Measurements from ENCODE around the gene DACH2.
"Not testable (repeated sequence)": the region's sequence is repeated elsewhere in the genome, so short reads cannot be mapped to it uniquely, and the experiment has no call there.

Gene DACH2

DNA sequence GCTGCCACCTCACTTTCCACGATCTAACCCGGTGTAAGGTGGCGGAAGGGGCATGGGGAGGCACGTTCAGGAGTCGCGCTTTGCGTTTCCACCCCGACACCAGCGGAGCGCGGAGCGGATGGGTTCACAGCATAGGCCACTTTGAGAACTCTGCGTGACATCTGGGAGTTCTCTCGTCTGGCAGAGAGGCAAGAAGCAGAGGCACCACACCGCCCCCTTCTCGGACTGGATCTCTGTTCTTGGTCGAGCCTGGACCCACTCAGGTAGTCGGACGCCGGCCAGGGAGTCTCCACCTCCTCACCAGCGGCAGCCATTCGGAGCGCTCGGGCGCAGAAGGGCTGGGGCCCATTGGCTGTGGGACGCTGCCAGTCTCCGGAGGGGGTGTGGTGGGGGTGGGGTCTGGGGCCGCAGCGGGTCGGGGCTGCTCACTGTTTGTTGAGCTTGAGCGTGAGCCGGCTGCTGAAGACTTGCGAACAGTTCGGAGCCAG, at the start of gene DACH2:
DACH2 (plus strand) TSS at position 428 of the 488 bp plus-strand sequence.
- peak in 1 of 2 donors; percentile 1 for DNase-seq (ENCODE audit: low read depth in 2 of 2)

DNA sequence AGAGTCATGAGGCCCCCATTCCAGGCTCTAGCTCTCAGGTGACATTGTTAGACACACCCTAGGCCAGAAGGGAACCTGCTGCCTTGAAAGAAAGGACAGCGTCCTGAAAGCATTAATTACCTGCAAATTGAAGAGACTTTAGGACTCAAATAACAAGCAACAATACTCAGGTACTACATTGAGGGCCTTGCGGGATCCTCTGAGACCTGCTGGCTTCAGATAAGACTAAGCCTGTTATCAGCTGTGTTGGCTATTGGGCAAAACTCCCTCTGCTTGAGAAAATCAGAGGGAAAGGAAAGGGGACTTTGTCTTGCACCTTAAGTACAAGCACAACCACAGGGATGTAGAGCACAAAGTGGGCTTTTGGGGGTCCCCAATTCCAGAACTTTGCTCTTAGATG, 45.9 kb upstream of the DACH2 start:
- no peak for DNase-seq (ENCODE audit: low read depth in 2 of 2)

DNA sequence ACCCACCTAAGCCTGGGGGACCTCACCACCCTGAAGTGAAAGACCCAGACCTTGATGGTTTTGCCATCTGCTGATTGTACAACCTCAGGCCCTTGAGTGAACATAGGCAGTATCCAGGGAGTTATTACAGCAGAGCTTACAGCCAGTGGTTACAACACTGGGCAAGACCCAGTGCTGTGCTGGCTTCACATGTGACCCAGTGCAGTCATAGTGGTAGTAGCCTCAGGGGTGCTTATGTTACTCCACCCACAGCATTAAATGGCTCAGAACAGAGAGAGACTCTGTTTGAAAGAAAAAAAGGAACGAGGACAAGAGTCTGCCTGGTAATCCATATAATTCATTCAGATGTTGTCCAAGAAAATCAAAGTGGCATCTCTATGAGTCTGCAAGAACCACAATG, 45.2 kb upstream of the DACH2 start:
- DNase-seq (ENCODE audit: low read depth in 2 of 2) = no peak

DNA sequence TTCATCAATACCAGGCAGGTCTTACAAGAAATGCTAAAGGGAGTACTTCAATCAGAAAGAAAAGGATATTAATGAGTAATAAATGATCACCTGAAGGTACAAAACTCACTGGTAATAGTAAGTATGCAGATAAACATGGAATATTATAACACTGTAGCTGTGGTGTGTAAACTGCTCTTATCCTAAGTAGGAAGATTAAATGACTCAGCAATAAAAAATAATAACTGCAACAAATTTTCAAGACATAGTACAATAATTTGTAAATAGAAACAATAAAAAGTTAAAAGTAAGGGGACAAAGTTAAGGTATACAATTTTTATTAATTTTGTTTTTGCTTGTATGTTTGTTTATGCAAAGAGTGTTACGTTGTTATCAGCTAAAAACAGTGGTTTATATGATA, 43.7 kb upstream of the DACH2 start:
- DNase-seq (ENCODE audit: low read depth in 2 of 2) = no peak

DNA sequence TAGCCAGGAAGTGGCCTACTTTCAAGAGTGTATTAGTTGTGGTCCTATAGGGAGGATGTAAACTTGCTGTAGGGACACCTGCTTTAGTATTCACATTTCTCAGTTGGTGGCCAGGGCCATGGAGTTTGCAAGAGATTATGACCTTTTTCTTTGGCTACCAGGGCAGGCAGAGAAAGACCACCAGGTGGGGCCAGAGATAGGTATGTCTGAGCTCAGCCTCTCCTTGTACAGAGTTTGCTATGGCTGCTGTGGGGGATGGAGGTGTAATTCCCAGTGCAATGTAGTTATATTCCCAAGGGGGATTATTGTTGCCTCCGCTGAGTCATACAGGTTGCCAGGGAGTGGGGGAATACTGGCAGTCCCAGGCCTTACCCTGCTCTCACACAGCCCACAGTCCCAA, 26.3 kb upstream of the DACH2 start:
- DNase-seq (ENCODE audit: low read depth in 2 of 2) = no peak

DNA sequence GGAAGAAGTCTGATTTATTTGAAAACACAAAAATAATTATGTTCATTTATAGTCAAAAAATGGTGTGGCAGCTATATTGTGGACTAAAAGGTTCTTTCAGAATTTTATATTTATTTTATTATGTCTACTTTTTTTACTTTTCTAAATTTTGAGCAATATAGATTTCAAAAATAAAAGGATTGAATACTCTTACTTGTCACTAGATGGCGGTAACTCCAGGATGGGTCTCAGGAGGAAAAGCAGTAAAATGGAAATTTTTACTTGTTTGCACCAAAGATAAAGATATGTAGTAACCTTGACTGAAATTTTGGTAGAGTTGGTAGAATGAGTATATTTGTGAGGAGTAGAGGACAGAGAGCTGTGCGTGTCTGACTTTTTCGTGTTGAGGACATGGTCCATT, 14.5 kb upstream of the DACH2 start:
- DNase-seq (ENCODE audit: low read depth in 2 of 2) = no peak

DNA sequence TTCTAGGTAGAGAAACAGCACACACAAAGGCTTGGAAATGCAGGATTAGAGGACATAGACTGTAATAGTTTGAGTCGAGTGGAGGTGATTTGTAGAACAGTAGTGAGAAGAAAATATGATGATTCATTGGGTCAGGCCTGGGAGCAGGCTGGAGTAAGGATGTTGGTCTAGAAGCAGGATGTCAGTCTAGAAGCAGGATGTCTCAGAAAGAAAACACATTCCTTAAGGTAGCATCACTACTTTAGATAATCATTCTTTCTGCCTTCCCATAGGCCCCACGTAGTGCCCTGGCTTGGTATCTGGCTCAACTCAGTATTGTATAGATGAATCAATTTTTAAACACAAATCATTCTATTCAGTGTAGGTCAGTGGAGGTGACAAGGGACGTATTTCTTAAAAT, 11.2 kb upstream of the DACH2 start:
- no peak for DNase-seq (ENCODE audit: low read depth in 2 of 2)

DNA sequence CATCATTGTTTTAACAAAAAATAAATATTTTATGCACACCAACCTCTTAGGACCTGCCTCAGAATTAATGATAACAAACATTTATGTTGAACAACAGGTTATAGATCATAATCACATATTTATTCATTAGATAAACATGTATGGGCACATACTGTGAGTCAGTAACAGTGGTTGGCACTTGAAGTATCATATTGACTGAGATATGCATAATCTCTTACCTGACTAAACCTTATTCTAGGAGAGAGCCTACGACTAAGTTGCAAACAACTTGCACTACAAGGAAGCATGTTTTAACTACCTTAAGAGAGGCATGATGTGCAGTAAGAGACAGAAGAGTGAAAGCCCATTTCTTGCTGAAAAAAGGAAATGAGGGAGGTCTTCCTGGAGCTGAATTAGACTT, 6.5 kb upstream of the DACH2 start:
- DNase-seq (ENCODE audit: low read depth in 2 of 2) = no peak

DNA sequence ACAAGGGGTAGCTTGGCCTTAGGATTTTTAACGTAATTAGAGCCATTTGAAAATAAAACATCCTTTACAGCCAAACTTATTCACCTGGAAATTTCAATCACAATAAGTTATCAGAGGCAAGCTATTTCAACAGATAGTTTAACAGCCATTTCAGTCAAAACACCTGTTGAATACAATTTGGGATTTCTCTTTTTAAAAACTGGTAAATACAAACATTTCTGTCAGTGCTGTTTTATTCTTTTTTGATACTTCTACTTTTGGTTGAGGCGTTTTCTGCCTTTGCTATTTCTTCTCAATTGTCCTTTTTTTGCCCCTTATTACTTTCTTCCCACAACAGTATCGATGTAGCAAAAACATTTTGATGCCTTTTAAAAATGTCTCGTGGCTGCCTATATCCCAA, 2.1 kb upstream of the DACH2 start:
- DNase-seq (ENCODE audit: low read depth in 2 of 2) = no peak

DNA sequence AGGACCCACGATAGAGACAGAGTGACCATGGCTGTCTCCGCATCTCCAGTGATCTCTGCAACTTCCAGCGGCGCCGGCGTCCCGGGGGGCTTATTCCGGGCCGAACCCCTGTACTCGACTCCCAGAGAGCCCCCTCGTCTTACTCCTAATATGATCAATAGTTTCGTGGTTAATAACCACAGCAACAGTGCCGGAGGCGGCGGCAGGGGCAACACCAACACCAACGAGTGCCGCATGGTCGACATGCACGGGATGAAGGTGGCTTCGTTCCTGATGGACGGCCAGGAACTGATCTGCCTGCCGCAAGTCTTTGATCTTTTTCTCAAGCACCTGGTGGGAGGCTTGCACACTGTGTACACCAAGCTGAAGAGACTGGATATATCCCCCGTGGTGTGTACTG, 343 bp downstream of the DACH2 start:
- DNase-seq (ENCODE audit: low read depth in 2 of 2) = no peak

DNA sequence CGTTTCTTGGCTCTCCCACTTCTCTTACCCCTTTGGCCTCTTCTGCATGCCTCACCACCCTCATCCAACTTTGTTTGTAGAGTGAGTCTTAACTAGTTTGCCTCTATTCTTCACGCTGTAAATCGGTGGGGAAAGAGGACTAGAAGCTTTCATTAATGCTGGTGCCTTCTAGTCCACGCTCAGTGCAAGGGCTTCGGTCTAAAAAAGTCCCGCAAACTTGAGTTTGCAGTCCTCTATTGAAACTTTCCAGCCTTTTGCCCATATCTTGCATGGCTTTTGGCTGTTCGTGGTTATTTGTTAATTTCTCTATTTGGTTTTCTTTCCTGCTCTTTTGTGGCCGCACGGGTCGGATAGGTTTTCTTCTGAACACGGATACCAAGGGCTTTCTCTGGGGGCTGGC, 868 bp downstream of the DACH2 start:
- DNase-seq (ENCODE audit: low read depth in 2 of 2) = no peak

DNA sequence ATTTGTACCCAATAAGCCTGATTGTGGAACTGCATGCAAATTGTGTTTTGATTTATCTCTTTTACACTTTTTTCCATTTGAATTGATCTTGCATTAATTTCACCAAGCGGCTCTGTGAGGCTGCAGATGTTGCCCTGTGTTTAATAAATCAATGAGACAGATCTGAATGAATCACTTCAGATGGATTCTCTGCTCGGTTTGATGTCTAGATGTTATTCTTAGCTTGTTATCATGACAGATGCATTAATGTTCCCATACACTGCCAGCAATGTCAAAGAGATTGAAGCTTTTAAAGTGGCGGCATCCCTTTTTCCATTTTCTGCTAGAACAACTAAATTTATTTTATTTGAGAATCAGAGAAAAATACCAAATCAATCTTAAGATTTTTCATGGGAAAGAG, 6.3 kb downstream of the DACH2 start:
- no peak for DNase-seq (ENCODE audit: low read depth in 2 of 2)

DNA sequence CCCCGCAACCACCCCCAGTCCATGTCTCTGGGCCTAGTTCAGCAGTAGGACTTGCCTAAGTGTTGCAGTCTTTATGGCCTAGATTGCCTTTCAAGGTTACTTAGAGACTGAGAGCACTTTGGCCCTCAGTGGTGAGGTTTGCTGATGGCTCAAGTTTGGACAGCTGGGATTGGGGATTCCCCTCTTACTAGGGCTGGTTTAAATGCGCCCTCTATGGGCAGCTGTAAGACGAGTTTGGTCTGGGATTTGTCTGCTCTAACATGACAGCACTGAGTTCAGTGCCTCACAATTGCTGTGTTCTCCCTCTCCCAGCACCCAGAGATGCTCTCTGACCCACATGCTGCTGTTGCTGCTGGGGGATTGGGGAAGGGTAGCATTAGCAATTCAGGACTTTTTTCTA, 23.1 kb downstream of the DACH2 start:
- DNase-seq (ENCODE audit: low read depth in 2 of 2) = no peak

DNA sequence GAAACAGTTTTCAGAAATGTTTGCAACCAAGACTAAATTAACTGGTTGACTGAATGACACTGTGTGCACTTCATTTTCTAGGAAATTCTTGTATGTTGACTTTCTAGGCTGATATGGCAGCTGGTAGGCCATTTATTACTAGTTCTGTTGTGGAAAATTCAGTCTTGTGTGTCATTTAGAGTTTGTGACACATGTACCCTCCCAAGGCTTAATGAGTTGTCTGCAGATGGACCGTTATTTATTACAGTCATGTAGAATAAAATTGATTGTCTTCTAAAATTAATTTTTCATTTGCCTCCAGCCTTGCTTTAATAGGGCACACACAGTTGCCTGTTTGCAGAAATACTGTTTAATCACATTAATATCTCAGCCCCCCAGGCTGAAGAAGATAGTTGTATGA, 30.7 kb downstream of the DACH2 start:
- DNase-seq (ENCODE audit: low read depth in 2 of 2) = no peak

DNA sequence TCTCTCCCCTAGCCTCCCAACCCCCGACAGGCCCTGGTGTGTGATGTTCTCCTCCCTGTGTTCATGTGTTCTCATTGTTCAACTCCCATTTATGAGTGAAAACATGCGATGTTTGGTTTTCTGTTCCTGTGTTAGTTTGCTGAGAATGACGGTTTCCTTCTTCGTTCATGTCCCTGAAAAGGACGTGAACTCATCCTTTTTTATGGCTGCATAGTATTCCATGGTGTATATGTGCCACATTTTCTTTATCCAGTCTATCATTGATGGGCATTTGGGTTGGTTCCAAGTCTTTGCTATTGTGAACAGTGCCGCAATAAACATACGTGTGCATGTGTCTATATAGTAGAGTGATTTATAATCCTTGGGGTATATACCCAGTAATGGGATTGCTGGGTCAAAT, 33.1 kb downstream of the DACH2 start:
- not testable (repeated sequence) for DNase-seq (ENCODE audit: low read depth in 2 of 2)

DNA sequence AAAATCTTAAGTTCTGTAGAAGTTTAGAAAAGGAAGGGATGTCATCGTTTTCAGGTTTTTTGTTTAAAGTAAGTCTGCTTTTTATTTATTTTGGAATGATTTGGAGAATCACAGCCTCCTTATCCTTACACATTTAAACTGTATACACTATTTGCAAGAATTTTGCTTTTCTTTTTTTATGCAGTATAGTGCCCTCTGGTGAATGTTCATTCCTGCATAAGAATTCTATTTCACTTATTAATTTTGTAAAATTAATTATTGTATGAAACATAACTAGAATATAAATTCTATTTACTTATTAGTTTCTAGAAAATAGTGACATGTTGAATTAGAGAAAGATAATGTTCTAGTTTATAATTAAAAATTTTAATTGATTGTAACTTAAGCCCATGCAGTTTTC, 44.6 kb downstream of the DACH2 start:
- no peak for DNase-seq (ENCODE audit: low read depth in 2 of 2)

DNA sequence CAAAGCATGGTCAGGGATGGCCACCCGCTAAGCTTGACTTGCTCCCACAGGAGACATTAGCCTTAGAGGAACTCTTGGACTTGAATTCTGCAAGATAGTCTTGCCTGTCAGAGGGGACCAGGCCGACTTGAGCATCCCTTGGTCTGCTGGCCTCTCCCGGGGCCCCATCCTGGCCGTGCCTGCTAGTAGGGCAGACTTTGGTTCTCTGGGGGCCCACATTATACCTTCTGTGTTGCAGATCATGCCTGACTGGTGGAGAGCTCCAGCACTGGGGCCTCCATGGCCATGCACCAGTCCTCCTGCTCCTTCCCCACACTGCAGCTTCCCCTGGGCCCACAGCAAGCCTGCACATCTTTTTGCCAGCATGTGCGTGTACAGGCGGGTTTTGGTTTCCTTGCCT, 46.5 kb downstream of the DACH2 start:
- DNase-seq (ENCODE audit: low read depth in 2 of 2) = no peak

DNA sequence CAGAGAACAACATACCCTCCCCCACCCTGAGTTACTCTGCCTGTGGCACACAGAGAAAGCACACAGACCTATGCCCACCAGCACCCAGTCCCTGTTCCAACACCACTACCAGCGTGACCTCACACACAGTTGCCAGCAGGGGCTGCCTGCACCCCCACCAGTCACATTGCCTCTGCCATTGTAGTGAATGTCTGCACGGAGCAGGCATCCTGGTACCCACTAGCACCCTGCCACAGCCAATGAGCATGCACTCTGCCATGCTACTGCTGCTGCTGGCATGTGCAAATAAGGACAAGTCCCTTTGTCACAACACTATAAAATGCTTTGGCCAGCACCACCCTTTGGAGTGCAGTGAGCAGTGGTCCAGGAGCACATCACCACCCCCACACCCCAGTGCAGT, 47.1 kb downstream of the DACH2 start:
- no peak for DNase-seq (ENCODE audit: low read depth in 2 of 2)

DNA sequence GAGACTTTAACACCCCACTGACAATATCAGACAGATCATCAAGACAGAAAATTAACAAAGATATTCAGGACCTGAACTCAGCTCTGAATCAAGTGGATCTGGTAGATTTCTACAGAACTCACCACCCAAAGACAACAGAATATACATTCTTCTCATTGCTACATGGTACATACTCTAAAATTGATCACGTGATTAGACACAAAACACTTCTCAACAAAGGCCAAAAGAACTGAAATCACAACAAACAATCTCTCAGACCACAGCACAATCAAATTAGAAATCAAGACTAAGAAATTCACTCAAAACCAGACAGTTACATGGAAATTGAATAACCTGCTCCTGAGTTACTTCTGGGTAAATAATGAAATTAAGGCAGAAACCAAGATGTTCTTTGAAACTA, 49.6 kb downstream of the DACH2 start:
- DNase-seq (ENCODE audit: low read depth in 2 of 2) = no peak

DNA sequence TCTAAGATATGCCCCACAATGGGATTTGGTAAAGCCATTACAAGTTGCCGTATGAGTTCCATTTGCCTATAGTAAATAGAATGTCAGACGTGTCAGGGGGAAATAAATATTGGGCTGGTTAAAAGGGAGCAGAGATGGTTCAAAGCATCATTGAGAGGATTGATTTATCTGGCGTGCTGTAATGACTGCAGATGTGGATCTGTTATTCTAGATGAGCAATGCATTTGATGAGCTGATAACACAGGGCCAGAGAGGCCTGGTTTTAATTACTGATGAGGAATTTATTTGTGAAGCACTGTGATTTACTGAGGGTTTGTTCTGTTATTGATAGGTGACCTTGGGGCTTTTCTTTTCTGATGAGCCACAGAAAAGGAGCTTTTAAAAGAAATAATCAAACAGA, 62.5 kb downstream of the DACH2 start:
- DNase-seq (ENCODE audit: low read depth in 2 of 2) = no peak

DNA sequence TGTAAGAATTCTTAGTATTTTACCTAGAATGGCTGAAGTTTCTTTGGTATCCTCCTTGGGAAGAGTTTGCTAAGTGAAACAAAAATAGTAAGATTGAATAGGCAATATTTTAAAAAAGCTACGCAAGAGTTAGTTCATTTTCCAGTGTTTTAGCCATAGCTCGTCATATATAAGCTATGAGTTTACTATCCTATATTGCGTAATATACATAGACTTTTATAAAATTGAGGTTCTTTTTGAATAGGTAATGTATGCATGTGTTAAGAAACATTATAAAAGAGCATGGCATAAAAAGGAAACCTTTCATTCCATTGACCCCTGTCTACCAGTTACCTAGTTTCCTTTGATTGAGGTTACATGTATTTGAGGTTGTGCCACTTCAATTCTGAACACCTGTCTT, 67.0 kb downstream of the DACH2 start:
- DNase-seq (ENCODE audit: low read depth in 2 of 2) = no peak

DNA sequence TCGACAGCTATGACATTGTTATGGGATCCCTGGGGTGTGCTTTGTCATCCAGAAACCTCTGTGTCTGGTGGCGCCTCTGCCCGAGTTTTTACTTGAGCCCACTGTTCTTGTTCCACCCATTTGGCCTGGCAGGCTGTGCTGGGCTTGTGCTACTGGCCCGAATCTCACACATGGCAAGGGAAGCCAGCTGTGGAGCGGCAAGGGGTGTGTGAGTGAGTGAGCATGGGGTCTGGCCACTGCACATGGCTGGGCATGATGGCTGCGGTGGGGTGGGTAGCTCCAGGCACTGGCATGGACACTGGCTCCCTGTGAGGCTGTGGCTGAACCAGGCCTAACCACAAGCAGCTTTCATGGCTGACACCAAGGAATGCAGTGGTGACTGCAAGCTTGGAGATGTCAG, 89.2 kb downstream of the DACH2 start:
- no peak for DNase-seq (ENCODE audit: low read depth in 2 of 2)

DNA sequence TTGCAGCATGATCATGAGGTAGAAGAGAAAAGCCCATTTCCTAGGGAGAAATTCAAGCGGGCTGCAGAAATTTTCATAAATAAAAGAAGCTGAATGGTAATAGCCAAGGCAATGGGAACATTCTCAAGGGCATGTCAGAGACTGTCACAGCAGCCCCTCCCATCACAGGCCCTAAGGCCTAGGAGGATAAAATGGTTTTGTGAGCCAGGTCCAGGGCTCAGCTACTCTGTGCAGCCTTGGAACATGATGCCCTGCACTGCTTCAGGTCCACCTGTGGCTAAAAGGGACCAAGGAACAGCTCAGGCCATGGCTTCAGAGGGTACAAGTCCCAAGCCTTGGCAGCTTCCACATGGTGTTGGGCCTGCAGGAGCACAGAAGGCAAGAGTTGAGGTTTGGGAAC, 93.3 kb downstream of the DACH2 start:
- no peak for DNase-seq (ENCODE audit: low read depth in 2 of 2)

DNA sequence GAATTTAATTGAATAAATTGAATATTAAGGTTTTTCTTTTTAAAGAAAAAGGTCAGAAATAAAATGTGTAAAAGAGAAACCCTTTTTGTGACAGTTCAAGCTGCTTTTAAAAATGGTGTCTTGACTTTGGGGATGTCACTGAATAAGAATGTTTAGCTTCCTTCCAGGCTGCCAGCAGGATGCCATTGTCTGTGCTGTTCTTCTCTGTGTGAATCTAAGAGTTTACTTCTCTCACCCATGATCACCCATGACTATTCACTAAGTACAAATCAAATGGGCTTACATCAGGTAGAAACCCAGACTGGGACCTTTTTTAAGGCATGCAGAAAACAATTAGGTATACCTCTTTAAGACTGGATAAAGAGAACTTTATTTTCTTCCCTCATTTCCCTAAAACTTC, 115.3 kb downstream of the DACH2 start:
- no peak for DNase-seq (ENCODE audit: low read depth in 2 of 2)

DNA sequence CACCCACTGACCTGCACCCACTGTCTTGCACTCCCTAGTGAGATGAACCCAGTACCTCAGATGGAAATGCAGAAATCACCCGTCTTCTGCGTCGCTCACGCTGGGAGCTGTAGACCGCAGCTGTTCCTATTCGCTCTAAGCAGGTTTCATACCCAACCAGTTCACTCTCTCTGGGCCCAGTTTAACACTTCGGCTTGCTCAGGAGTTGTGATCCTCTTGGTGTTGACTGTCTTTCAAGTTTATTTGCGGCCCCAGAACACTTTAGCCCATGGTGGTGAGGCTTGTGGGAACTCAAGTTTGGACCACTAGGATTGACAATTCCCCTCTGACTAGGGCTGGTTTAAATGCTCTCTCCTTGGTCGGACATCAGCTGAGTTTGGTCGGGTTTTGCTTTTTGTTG, 147.0 kb downstream of the DACH2 start:
- DNase-seq (ENCODE audit: low read depth in 2 of 2) = no peak
